GM21717 (cell line): Measurements from ENCODE around the gene ARPC2.
A peak's percentile ranks its signal among the peaks of the same experiment; 100 is the strongest.

ENCODE experiments used
- ATAC-seq: cut with Tn5 transposase; IDR thresholded peaks from one replicate; pipeline ENCODE4 v1.9.1; 2021; ENCODE audit warnings: mild to moderate bottlenecking, moderate library complexity; ENCODE audit not compliant: unreplicated experiment

Gene ARPC2

GRCh38 chr2:218216336-218216673, 684 bp upstream of the ARPC2 start:
- no peak for ATAC-seq

GRCh38 chr2:218217360-218218267, 625 bp downstream of the ARPC2 start:
- ATAC-seq, result peak; percentile 35

GRCh38 chr2:218218268-218219185, 1.5 kb downstream of the ARPC2 start:
- ATAC-seq, result peak; percentile 53

- ATAC-seq, result no peak
These were observed 2.9 kb downstream of the ARPC2 start for GRCh38 chr2:218219934-218220333.

- no peak for ATAC-seq
These were observed 4.0 kb downstream of the ARPC2 start for GRCh38 chr2:218221000-218221399.

- ATAC-seq, result no peak
These were observed 6.1 kb downstream of the ARPC2 start for GRCh38 chr2:218223046-218223445.

- ATAC-seq, result no peak
These were observed 7.2 kb downstream of the ARPC2 start for GRCh38 chr2:218224186-218224585.

GRCh38 chr2:218226903-218227302, 9.9 kb downstream of the ARPC2 start:
- no peak for ATAC-seq

GRCh38 chr2:218228366-218229090, 11.5 kb downstream of the ARPC2 start:
- ATAC-seq, result no peak

GRCh38 chr2:218229239-218229638, 12.2 kb downstream of the ARPC2 start:
- ATAC-seq, result peak; percentile 87

- ATAC-seq, result no peak
These were observed 12.9 kb downstream of the ARPC2 start for GRCh38 chr2:218229851-218230250.

- no peak for ATAC-seq
These were observed 13.9 kb downstream of the ARPC2 start for GRCh38 chr2:218230882-218231281.

GRCh38 chr2:218233543-218233942, 16.6 kb downstream of the ARPC2 start:
- no peak for ATAC-seq

- ATAC-seq, result no peak
These were observed 17.5 kb downstream of the ARPC2 start for GRCh38 chr2:218234521-218234920.

GRCh38 chr2:218235017-218235416, 18.0 kb downstream of the ARPC2 start:
- ATAC-seq, result no peak

- no peak for ATAC-seq
These were observed 19.8 kb downstream of the ARPC2 start for GRCh38 chr2:218236829-218237228.

- ATAC-seq, result no peak
These were observed 21.9 kb downstream of the ARPC2 start for GRCh38 chr2:218238887-218239286.

GRCh38 chr2:218244204-218244603, 27.2 kb downstream of the ARPC2 start:
- no peak for ATAC-seq

GRCh38 chr2:218244665-218245064, 27.7 kb downstream of the ARPC2 start:
- ATAC-seq, result no peak

GRCh38 chr2:218245214-218245613, 28.2 kb downstream of the ARPC2 start:
- no peak for ATAC-seq

- ATAC-seq, result no peak
These were observed 32.7 kb downstream of the ARPC2 start for GRCh38 chr2:218249691-218250090.
